HG03442 (cell line): ENCODE results near the gene POU3F2.

Experiments
- ATAC-seq: cut with Tn5 transposase; IDR thresholded peaks from one replicate; pipeline ENCODE4 v1.9.1; 2021; ENCODE audit warnings: mild to moderate bottlenecking, moderate library complexity; ENCODE audit not compliant: unreplicated experiment

Gene POU3F2

GRCh38 chr6:98834060-98835031, at the start of gene POU3F2:
POU3F2 (plus strand) TSS chr6:98834574; CDS start chr6:98834874, 300 bp downstream.
- peak; percentile 64 for ATAC-seq

GRCh38 chr6:98787435-98787834, 46.9 kb upstream of the POU3F2 start:
- ATAC-seq = no peak

- no peak for ATAC-seq
Measured at GRCh38 chr6:98787961-98788360, 46.4 kb upstream of the POU3F2 start.

- ATAC-seq = no peak
Measured at GRCh38 chr6:98794307-98794842, 40.0 kb upstream of the POU3F2 start.

GRCh38 chr6:98797217-98797994, 37.0 kb upstream of the POU3F2 start:
- ATAC-seq = no peak

GRCh38 chr6:98800866-98801265, 33.5 kb upstream of the POU3F2 start:
- ATAC-seq = no peak

GRCh38 chr6:98808541-98809210, 25.7 kb upstream of the POU3F2 start:
- no peak for ATAC-seq

- ATAC-seq = no peak
Measured at GRCh38 chr6:98812220-98812619, 22.2 kb upstream of the POU3F2 start.

GRCh38 chr6:98816799-98817198, 17.6 kb upstream of the POU3F2 start:
- no peak for ATAC-seq

GRCh38 chr6:98821756-98822405, 12.5 kb upstream of the POU3F2 start:
- ATAC-seq = no peak

GRCh38 chr6:98823428-98824161, 10.8 kb upstream of the POU3F2 start:
- ATAC-seq = no peak

GRCh38 chr6:98824162-98824901, 10.0 kb upstream of the POU3F2 start:
- ATAC-seq = no peak

GRCh38 chr6:98824902-98825599, 9.3 kb upstream of the POU3F2 start:
- ATAC-seq = no peak

- no peak for ATAC-seq
Measured at GRCh38 chr6:98825600-98826230, 8.7 kb upstream of the POU3F2 start.

GRCh38 chr6:98827295-98828159, 6.8 kb upstream of the POU3F2 start:
- ATAC-seq = no peak

GRCh38 chr6:98828211-98828788, 6.1 kb upstream of the POU3F2 start:
- no peak for ATAC-seq

- no peak for ATAC-seq
Measured at GRCh38 chr6:98828941-98829411, 5.4 kb upstream of the POU3F2 start.
